ENCODE measurements around the gene OTUD4. TPM values are rescaled to one million over a fixed set of nuclear protein-coding genes. Genes with fewer than 3 reads are reported as not detected.

Gene OTUD4
- total and polyA plus RNA-seq, 4 donors: 5.3 to 27.5 (median 11.6) TPM

GRCh38 chr4:145183023-145183422 is 2.6 kb upstream of the OTUD4 start:
- DNase-seq (ENCODE audit: low spot score): no peak
- no peak overlapping the region for H3K4me3 ChIP-seq (ENCODE audit: low read depth in 1 of 3, low read length in 3 of 3)
- H3K36me3 ChIP-seq (ENCODE audit: control insufficient read depth in 4 of 4, insufficient read depth in 3 of 4, low read depth in 1 of 4, low read length in 3 of 4): no peaks in the 10 kb centered on the region
- 92% methylated on average over 2 of the region's 2 CpGs for WGBS
- TF ChIP-seq HNF4A (conservative IDR thresholded peaks at IDR 0.05) (no peak), JUND (IDR thresholded peaks at IDR 0.05) (no peak), RAD21 (IDR thresholded peaks at IDR 0.05) (no peak), TAF1 (conservative IDR thresholded peaks at IDR 0.05) (no peak), REST (IDR thresholded peaks at IDR 0.05) (no peak), ATF3 (IDR thresholded peaks at IDR 0.05) (no peak), FOXA1 (IDR thresholded peaks at IDR 0.05) (no peak), FOXA2 (IDR thresholded peaks at IDR 0.05) (no peak), CTCF (IDR thresholded peaks at IDR 0.05; ENCODE audit: low read depth, low read length, missing input control) (no peak), EGR1 (IDR thresholded peaks at IDR 0.05; ENCODE audit: low read depth in 2 of 2) (no peak), NR2F2 (IDR thresholded peaks at IDR 0.05) (no peak), HNF4G (IDR thresholded peaks at IDR 0.05) (no peak), RXRA (IDR thresholded peaks at IDR 0.05) (no peak), YY1 (IDR thresholded peaks at IDR 0.05) (no peak), MAX (IDR thresholded peaks at IDR 0.05) (no peak), GABPA (IDR thresholded peaks at IDR 0.05 in 1 of 2, conservative IDR thresholded peaks at IDR 0.05 in 1 of 2) (no peak), ZBTB33 (IDR thresholded peaks at IDR 0.05) (no peak), SP1 (IDR thresholded peaks at IDR 0.05) (no peak)
- no peak overlapping the region for H3K9ac ChIP-seq (ENCODE audit: low read depth in 1 of 2, low read length in 2 of 2)
- no peaks in the 10 kb centered on the region for H3K27me3 ChIP-seq (ENCODE audit: control insufficient read depth in 4 of 4, insufficient read depth in 4 of 4, low read length in 3 of 4)
- H3K9me3 ChIP-seq (ENCODE audit: control insufficient read depth in 4 of 4, low read length in 3 of 4): no peaks in the 10 kb centered on the region
- H3K27ac ChIP-seq (ENCODE audit: low read depth in 1 of 2, low read length in 2 of 2): no peak overlapping the region
- H3K4me1 ChIP-seq (ENCODE audit: control insufficient read depth in 4 of 4, insufficient read depth in 4 of 4, low read length in 3 of 4): peaks cover 0 to 9% (median 6%) of the 10 kb centered on the region in 4 donors
